Measurements from ENCODE around the gene SNX22.

DNA sequence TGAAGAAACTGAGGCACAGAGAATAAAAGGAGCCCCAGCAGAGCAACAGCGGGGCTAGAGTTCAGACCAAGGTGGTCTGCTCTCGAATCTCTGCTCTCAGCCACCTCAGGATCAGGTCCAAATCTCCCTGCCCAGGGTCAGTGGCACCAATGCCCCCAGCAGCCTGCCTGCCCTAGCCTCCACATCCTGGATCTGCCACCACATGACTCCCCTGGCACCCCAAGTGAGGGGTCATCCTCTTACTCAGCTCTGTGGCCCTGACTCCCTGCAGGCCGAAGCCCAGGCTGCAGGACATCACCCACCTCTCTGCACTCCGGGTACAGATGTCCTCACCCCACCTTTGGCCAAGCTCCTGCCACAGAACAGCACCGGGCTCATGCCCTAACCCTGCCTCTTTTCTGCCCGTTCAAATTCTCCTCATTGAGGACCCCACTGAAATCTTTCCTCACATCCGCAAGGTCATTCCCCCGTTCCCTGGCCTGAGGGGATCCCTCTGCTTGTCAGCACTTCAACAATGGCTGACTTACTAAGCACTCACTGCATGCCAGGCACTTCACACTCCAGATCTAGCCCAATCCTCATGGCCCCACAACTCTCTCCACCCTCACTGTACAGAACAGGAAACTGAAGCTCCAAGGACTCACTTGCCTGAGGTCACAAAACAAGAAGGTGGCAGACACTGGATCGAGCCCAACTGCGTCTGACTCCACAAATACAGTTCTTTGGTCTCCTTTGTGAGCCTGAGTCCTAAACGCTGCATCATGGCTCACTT lies 7.0 kb downstream of the SNX22 start:
- TF ChIP-seq, protein P1, sequence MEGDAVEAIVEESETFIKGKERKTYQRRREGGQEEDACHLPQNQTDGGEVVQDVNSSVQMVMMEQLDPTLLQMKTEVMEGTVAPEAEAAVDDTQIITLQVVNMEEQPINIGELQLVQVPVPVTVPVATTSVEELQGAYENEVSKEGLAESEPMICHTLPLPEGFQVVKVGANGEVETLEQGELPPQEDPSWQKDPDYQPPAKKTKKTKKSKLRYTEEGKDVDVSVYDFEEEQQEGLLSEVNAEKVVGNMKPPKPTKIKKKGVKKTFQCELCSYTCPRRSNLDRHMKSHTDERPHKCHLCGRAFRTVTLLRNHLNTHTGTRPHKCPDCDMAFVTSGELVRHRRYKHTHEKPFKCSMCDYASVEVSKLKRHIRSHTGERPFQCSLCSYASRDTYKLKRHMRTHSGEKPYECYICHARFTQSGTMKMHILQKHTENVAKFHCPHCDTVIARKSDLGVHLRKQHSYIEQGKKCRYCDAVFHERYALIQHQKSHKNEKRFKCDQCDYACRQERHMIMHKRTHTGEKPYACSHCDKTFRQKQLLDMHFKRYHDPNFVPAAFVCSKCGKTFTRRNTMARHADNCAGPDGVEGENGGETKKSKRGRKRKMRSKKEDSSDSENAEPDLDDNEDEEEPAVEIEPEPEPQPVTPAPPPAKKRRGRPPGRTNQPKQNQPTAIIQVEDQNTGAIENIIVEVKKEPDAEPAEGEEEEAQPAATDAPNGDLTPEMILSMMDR (IDR thresholded peaks at IDR 0.05), result no peak
- TF ChIP-seq, protein P2, sequence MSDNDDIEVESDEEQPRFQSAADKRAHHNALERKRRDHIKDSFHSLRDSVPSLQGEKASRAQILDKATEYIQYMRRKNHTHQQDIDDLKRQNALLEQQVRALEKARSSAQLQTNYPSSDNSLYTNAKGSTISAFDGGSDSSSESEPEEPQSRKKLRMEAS (IDR thresholded peaks at IDR 0.05), result no peak
- TF ChIP-seq KDM1A (IDR thresholded peaks at IDR 0.05; ENCODE audit: low read depth), result no peak
- TF ChIP-seq MAFK (IDR thresholded peaks at IDR 0.05; ENCODE audit: partially characterized antibody), result no peak
- no peak for TF ChIP-seq MYC (IDR thresholded peaks at IDR 0.05; ENCODE audit: borderline replicate concordance, low read length)

All from A549 (cell line).